HEK293 (cell line): ENCODE data around the gene GPX3.

ENCODE experiments used
- CTCF ChIP-seq: fragments of 450-650 bp; formaldehyde crosslinking; IDR thresholded peaks from 2 replicates; pipeline ENCODE4 v1.5.1; 2016; ENCODE audit warnings: missing biosample characterization, missing genetic modification characterization
- KLF7 ChIP-seq: fragments of 450-650 bp; formaldehyde crosslinking; IDR thresholded peaks from 2 replicates; pipeline ENCODE4 v1.5.1; 2016; ENCODE audit warnings: missing biosample characterization, missing genetic modification characterization, borderline replicate concordance
- ZNF747 ChIP-seq: fragments of 450-650 bp; formaldehyde crosslinking; IDR thresholded peaks from 2 replicates; pipeline ENCODE4 v1.5.1; 2016; ENCODE audit warnings: missing biosample characterization, missing genetic modification characterization

- no peak for TF ChIP-seq CTCF (tag by site-specific recombination)
- TF ChIP-seq KLF7 (tag by site-specific recombination) = no peak
- TF ChIP-seq ZNF747 = no peak
Observed at GRCh38 chr5:151030379-151030778, 10.0 kb downstream of the GPX3 start.
